AG04450 (cell line): ENCODE measurements around the gene PAF1. TPM values are rescaled to one million over a fixed set of nuclear protein-coding genes. Genes with fewer than 3 reads are reported as not detected.

ENCODE experiments used
- CTCF ChIA-PET: fragments of 300-600, 350-600 bp; formaldehyde crosslinking; extraction: SDS; loops from one replicate; lab custom pipeline; 2022; ENCODE audit warnings: antibody characterized with exemption, inconsistent platforms; lab: Charles Lee
- POLR2A ChIA-PET: fragments of 350-600 bp; formaldehyde crosslinking; extraction: SDS; loops from one replicate; lab custom pipeline; 2021; ENCODE audit warnings: antibody characterized with exemption, inconsistent platforms; lab: Yijun Ruan, JAX
- DNase-seq: peaks from one replicate; pipeline ENCODE4 v3.0.0-alpha.2; 2011; ENCODE audit warnings: low read depth, low spot score
- H3K27ac ChIP-seq: one replicate; pipeline ENCODE4 v1.5.1; 2012; ENCODE audit warnings: low read depth, low read length, control low read depth
- H3K27me3 ChIP-seq: one replicate; pipeline ENCODE4 v1.6.0; 2012; ENCODE audit warnings: low read length; ENCODE audit not compliant: control insufficient read depth, insufficient read depth
- H3K4me3 ChIP-seq: 2 replicates; pipeline ENCODE4 v1.5.1; 2011; ENCODE audit warnings: mild to moderate bottlenecking, low read depth, low read length, control low read depth
- H3K9me3 ChIP-seq: 2 replicates; pipeline ENCODE4 v1.5.1; 2012; ENCODE audit warnings: low read length; ENCODE audit not compliant: control insufficient read depth, insufficient read depth
- CTCF ChIP-seq: IDR thresholded peaks from 2 replicates; pipeline ENCODE4 v1.5.1; 2011; ENCODE audit warnings: low read depth, low read length, control low read depth, inconsistent platforms
- polyA plus RNA-seq: library from polyadenylated mRNA; depleted of rRNA; stranded (reverse); fragments of >200 nt; gene quantifications from 2 replicates; pipeline ENCODE4 v1.2.3, GENCODE V29; 2011

The PAF1 gene
- polyA plus RNA-seq, 1 experiment = 60.5 TPM

GRCh38 chr19:39419003-39419402, 28.1 kb upstream of the PAF1 start:
- Histone ChIP-seq H3K27me3 (no peaks in the 10 kb centered on the region), H3K9me3 (no peaks in the 10 kb centered on the region; the same call in 1 of the 2 replicates), H3K4me3 (no peak overlapping the region), H3K27ac (no peak overlapping the region)
- ChIA-PET POLR2A (interaction anchor here (0.6 to 2.3 kb wide), 3 partner anchors 10 to 20 kb away, joined by 3 to 12 read pairs (median 5); partner anchors contain the start of gene RPS16), CTCF (interaction anchor here (0.8 to 1.2 kb wide), 2 partner anchors 17 to 22 kb away, joined by 3 read pairs; partner anchors contain the start of gene RPS16)
- no peak for TF ChIP-seq CTCF
- no peak for DNase-seq

- no peak for DNase-seq
- Histone ChIP-seq H3K27ac (no peak overlapping the region), H3K4me3 (no peak overlapping the region), H3K9me3 (no peaks in the 10 kb centered on the region; the same call in 1 of the 2 replicates), H3K27me3 (no peaks in the 10 kb centered on the region)
- CTCF ChIA-PET = interaction anchor here (1.2 kb wide), 1 partner anchor 18 kb away, joined by 3 read pairs; the partner anchor contains the start of gene RPS16
- POLR2A ChIA-PET = interaction anchor here (0.6 to 4.5 kb wide), 2 partner anchors 12 to 18 kb away, joined by 4 to 44 read pairs; partner anchors contain the start of gene RPS16
- TF ChIP-seq CTCF = no peak
Measured at GRCh38 chr19:39417463-39418181, 26.7 kb upstream of the PAF1 start.

GRCh38 chr19:39416152-39417120, 25.5 kb upstream of the PAF1 start:
- no peak for DNase-seq
- peak overlapping the region; percentile 84; the same call in 1 of the 2 replicates for H3K4me3 ChIP-seq
- no peak for TF ChIP-seq CTCF
- H3K27me3 ChIP-seq = no peaks in the 10 kb centered on the region
- H3K27ac ChIP-seq = no peak overlapping the region
- CTCF ChIA-PET = interaction anchor here (1.5 kb wide), 1 partner anchor 19 kb away, joined by 5 read pairs; the partner anchor contains the start of gene RPS16
- POLR2A ChIA-PET = interaction anchor here (4.5 kb wide), 1 partner anchor 19 kb away, joined by 44 read pairs; the partner anchor contains the start of gene RPS16
- H3K9me3 ChIP-seq = no peaks in the 10 kb centered on the region; the same call in 1 of the 2 replicates

- Histone ChIP-seq H3K9me3 (no peaks in the 10 kb centered on the region; the same call in 1 of the 2 replicates), H3K27ac (peak overlapping the region; percentile 39), H3K27me3 (no peaks in the 10 kb centered on the region), H3K4me3 (peak overlapping the region; percentile 84)
- ChIA-PET POLR2A (interaction anchor here (0.9 to 4.5 kb wide), 3 partner anchors 17 to 30 kb away, joined by 3 to 44 read pairs (median 8); partner anchors contain the start of genes RPS16 and SUPT5H), CTCF (interaction anchor here (0.6 to 1.5 kb wide), 2 partner anchors 20 to 228 kb away, joined by 5 read pairs; partner anchors contain the start of gene RPS16)
- no peak for DNase-seq
- 0 out of 2 replicates have a peak, but pooled peaks have one; percentile 4 for TF ChIP-seq CTCF
Measured at GRCh38 chr19:39415111-39416046, 24.5 kb upstream of the PAF1 start.
